DND-41 (cell line): Measurements from ENCODE around the gene ATAD3B.
"Not testable (repeated sequence)": the region's sequence is repeated elsewhere in the genome, so short reads cannot be mapped to it uniquely, and the experiment has no call there.

Source experiments
- ATAC-seq: fragments of 200-7000 bp; cut with Tn5 transposase; 3 replicates; pipeline ENCODE4 v1.9.1; 2021; ENCODE audit warnings: low read depth; ENCODE audit not compliant: insufficient read depth
- DNase-seq: peaks from one replicate; pipeline ENCODE4 v3.0.0-alpha.2; 2020
- H2AFZ ChIP-seq: 2 replicates; pipeline ENCODE4 v1.6.0; 2012; ENCODE audit warnings: low read depth, low read length
- H3K27ac ChIP-seq: 2 replicates; pipeline ENCODE4 v1.5.1; 2012; ENCODE audit warnings: low read length, inconsistent platforms
- H3K27me3 ChIP-seq: fragments of 200-600 bp; sonication (generic); 2 replicates; pipeline ENCODE4 v1.6.0; 2012; ENCODE audit warnings: low read length, mild to moderate bottlenecking, inconsistent platforms; ENCODE audit not compliant: insufficient read depth, poor library complexity
- H3K36me3 ChIP-seq: 2 replicates; pipeline ENCODE4 v1.5.1; 2012; ENCODE audit warnings: low read length, inconsistent platforms; ENCODE audit not compliant: insufficient read depth
- H3K4me1 ChIP-seq: 2 replicates; pipeline ENCODE4 v1.5.1; 2012; ENCODE audit warnings: mild to moderate bottlenecking, low read length; ENCODE audit not compliant: insufficient read depth
- H3K4me2 ChIP-seq: 2 replicates; pipeline ENCODE4 v1.6.0; 2012; ENCODE audit warnings: mild to moderate bottlenecking, moderate library complexity, low read length, inconsistent platforms; ENCODE audit not compliant: insufficient read depth
- H3K4me3 ChIP-seq, 2 experiments: fragments of 200-600 bp in 1 of 2; shearing (Covaris generic) in 1 of 2; 2 replicates each; pipeline ENCODE4 v1.5.1; 2012 to 2016; ENCODE audit warnings: inconsistent platforms in 2 of 2, low read length in 2 of 2, mild to moderate bottlenecking in 2 of 2, low read depth in 1 of 2, moderate library complexity in 1 of 2
- H3K79me2 ChIP-seq: 2 replicates; pipeline ENCODE4 v1.6.0; 2012; ENCODE audit warnings: low read length, inconsistent platforms; ENCODE audit not compliant: insufficient read depth
- H3K9ac ChIP-seq: 2 replicates; pipeline ENCODE4 v1.6.0; 2012; ENCODE audit warnings: low read depth, mild to moderate bottlenecking, inconsistent platforms, low read length, moderate library complexity
- H3K9me3 ChIP-seq: 2 replicates; pipeline ENCODE4 v1.5.1; 2012; ENCODE audit warnings: low read length, moderate library complexity, mild to moderate bottlenecking, inconsistent platforms; ENCODE audit not compliant: insufficient read depth, severe bottlenecking
- H4K20me1 ChIP-seq: 2 replicates; pipeline ENCODE4 v1.6.0; 2012; ENCODE audit warnings: low read length; ENCODE audit not compliant: insufficient read depth
- EZH2 ChIP-seq: IDR thresholded peaks from 3 replicates; pipeline ENCODE4 v1.6.1; 2012; ENCODE audit warnings: borderline replicate concordance, low read depth, mild to moderate bottlenecking, moderate library complexity, low read length, inconsistent platforms; ENCODE audit not compliant: severe bottlenecking
- TF ChIP-seq, protein P1 (sequence below): IDR thresholded peaks from 2 replicates; pipeline ENCODE4 v1.5.1; 2012; ENCODE audit warnings: borderline replicate concordance, low read length, moderate library complexity, mild to moderate bottlenecking; ENCODE audit not compliant: poor library complexity, severe bottlenecking; ENCODE audit errors: extremely low read depth

ATAD3B gene

GRCh38 chr1:1427106-1427819 is 44.3 kb upstream of the ATAD3B start:
- H3K27me3 ChIP-seq, result no peaks in the 10 kb centered on the region
- H3K79me2 ChIP-seq, result no peaks in the 10 kb centered on the region
- DNase-seq (no peak), ATAC-seq (peak; percentile 14; the same call in 2 of the 3 replicates)
- no peak overlapping the region for H3K4me3 ChIP-seq
- no peaks in the 10 kb centered on the region for H3K36me3 ChIP-seq
- no peak overlapping the region for H3K27ac ChIP-seq
- peaks cover 6% of the 10 kb centered on the region; the same call in 1 of the 2 replicates for H3K4me1 ChIP-seq
- H2AFZ ChIP-seq, result no peak overlapping the region
- no peaks in the 10 kb centered on the region for H4K20me1 ChIP-seq
- H3K9me3 ChIP-seq, result no peaks in the 10 kb centered on the region
- H3K4me2 ChIP-seq, result no peak overlapping the region
- TF ChIP-seq, protein P1, sequence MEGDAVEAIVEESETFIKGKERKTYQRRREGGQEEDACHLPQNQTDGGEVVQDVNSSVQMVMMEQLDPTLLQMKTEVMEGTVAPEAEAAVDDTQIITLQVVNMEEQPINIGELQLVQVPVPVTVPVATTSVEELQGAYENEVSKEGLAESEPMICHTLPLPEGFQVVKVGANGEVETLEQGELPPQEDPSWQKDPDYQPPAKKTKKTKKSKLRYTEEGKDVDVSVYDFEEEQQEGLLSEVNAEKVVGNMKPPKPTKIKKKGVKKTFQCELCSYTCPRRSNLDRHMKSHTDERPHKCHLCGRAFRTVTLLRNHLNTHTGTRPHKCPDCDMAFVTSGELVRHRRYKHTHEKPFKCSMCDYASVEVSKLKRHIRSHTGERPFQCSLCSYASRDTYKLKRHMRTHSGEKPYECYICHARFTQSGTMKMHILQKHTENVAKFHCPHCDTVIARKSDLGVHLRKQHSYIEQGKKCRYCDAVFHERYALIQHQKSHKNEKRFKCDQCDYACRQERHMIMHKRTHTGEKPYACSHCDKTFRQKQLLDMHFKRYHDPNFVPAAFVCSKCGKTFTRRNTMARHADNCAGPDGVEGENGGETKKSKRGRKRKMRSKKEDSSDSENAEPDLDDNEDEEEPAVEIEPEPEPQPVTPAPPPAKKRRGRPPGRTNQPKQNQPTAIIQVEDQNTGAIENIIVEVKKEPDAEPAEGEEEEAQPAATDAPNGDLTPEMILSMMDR, result no peak
- no peak for TF ChIP-seq EZH2
- no peak overlapping the region for H3K9ac ChIP-seq

DNA sequence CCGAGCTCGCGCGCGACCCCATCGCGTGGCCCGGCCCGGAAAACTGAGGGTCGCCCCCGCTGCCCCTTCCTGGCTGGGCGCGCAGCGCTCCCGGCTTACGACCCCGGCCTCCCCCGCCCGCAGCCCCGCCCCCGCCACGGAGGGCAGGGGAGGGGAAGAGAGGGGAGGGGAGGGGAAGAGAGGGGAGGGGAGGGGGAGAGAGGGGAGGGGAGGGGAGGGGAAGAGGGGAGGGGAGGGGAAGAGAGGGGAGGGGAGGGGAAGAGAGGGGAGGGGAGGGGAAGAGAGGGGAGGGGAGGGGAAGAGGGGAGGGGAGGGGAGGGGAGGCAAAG is 43.8 kb upstream of the ATAD3B start:
- H3K27me3 ChIP-seq, result no peaks in the 10 kb centered on the region
- H3K36me3 ChIP-seq, result no peaks in the 10 kb centered on the region
- H3K4me1 ChIP-seq, result peaks cover 6% of the 10 kb centered on the region; the same call in 1 of the 2 replicates
- H3K27ac ChIP-seq, result no peak overlapping the region
- ATAC-seq, result no peak
- no peak for DNase-seq
- H3K79me2 ChIP-seq, result no peaks in the 10 kb centered on the region
- H2AFZ ChIP-seq, result no peak overlapping the region
- TF ChIP-seq, protein P1, result no peak
- no peak for TF ChIP-seq EZH2
- no peaks in the 10 kb centered on the region for H3K9me3 ChIP-seq
- no peak overlapping the region for H3K9ac ChIP-seq
- H3K4me2 ChIP-seq, result no peak overlapping the region
- no peaks in the 10 kb centered on the region for H4K20me1 ChIP-seq
- no peak overlapping the region for H3K4me3 ChIP-seq

DNA sequence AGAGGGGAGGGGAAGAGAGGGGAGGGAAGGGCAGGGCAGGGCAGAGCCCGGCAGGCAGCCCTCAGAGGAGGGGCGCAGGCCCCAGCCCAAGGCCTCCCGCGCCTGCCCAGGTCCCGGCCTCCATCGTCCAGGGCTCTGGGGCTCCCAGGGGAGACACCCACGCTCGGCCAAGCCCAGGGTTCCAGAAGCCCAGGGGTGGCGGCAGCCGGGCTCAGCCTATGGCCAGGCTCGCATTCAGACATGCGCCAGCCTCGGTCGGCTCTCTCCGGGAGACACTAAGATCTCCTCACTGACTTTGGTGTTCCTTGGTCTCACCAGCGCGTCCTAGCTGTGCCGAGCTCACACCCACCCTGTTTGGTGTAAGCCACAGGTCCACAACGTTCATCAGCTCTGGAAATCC is 43.4 kb upstream of the ATAD3B start:
- Histone ChIP-seq H3K4me3 (no peak overlapping the region), H3K27me3 (no peaks in the 10 kb centered on the region), H3K9ac (no peak overlapping the region), H3K4me1 (peaks cover 6% of the 10 kb centered on the region; the same call in 1 of the 2 replicates), H3K9me3 (no peaks in the 10 kb centered on the region), H3K27ac (no peak overlapping the region), H4K20me1 (no peaks in the 10 kb centered on the region), H3K4me2 (no peak overlapping the region), H3K36me3 (no peaks in the 10 kb centered on the region), H3K79me2 (no peaks in the 10 kb centered on the region), H2AFZ (no peak overlapping the region)
- no peak for DNase-seq
- no peak for TF ChIP-seq EZH2
- TF ChIP-seq, protein P1, result no peak
- no peak for ATAC-seq

DNA sequence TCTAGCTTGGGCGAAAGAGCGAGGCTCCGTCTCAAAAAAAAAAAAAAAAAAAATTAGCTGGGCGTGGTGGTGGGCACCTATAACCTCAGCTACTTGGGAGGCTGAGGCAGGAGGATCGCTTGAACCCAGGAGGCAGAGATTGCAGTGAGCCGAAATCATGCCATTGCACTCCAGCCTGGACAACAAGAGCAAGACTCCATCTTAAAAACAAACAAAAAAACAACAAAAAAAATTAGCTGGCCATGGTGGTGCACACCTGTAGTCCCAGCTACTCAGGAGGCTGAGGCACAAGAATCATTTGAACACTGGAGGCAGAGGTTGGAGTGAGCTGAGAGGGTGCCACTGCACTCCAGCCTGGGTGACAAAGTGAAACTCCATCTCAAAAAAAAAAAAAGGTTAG is 42.6 kb upstream of the ATAD3B start:
- not testable (repeated sequence) for H4K20me1 ChIP-seq, ATAC-seq, H3K4me1 ChIP-seq, H3K4me2 ChIP-seq, H3K36me3 ChIP-seq, H3K79me2 ChIP-seq, H3K27me3 ChIP-seq, H3K4me3 ChIP-seq, H3K9ac ChIP-seq, H2AFZ ChIP-seq, H3K27ac ChIP-seq, H3K9me3 ChIP-seq, DNase-seq
